Body of pancreas (tissue), 4 donors: ENCODE data around the gene STRIP2.

Experiments
- POLR2A ChIP-seq, 3 donors: fragments of 450-650 bp; IDR thresholded peaks; one replicate each; pipeline ENCODE4 v1.6.1; 2016; ENCODE audit warnings: antibody characterized with exemption in 3 of 3, mild to moderate bottlenecking in 2 of 3
- TF ChIP-seq, protein P1 (sequence below), 7 experiments: fragments of 450-650 bp in 4 of 7; fragments of 200-600 bp in 3 of 7; sonication (generic) in 3 of 7; IDR thresholded peaks; one replicate each; pipeline ENCODE4 v1.5.1; 2016 to 2019; ENCODE audit warnings: antibody characterized with exemption in 7 of 7

GRCh38 chr7:129497156-129497555 is 62.9 kb downstream of the STRIP2 start:
- TF ChIP-seq, protein P1, sequence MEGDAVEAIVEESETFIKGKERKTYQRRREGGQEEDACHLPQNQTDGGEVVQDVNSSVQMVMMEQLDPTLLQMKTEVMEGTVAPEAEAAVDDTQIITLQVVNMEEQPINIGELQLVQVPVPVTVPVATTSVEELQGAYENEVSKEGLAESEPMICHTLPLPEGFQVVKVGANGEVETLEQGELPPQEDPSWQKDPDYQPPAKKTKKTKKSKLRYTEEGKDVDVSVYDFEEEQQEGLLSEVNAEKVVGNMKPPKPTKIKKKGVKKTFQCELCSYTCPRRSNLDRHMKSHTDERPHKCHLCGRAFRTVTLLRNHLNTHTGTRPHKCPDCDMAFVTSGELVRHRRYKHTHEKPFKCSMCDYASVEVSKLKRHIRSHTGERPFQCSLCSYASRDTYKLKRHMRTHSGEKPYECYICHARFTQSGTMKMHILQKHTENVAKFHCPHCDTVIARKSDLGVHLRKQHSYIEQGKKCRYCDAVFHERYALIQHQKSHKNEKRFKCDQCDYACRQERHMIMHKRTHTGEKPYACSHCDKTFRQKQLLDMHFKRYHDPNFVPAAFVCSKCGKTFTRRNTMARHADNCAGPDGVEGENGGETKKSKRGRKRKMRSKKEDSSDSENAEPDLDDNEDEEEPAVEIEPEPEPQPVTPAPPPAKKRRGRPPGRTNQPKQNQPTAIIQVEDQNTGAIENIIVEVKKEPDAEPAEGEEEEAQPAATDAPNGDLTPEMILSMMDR (IDR thresholded peaks at IDR 0.05), result no peak
- no peak for TF ChIP-seq POLR2A (IDR thresholded peaks at IDR 0.05)
